ENCODE measurements around the gene GNG7. TPM values are rescaled to one million over a fixed set of nuclear protein-coding genes. Genes with fewer than 3 reads are reported as not detected.
A peak's percentile ranks its signal among the peaks of the same experiment; 100 is the strongest.

GNG7 gene
- total RNA-seq, 1 experiment from 2014 or later = 7.7 TPM

- Histone ChIP-seq H3K23ac (ENCODE audit: insufficient read length, low read depth, low read length) (no peak overlapping the region), H3K27ac (ENCODE audit: insufficient read length, low read depth, low read length) (no peak overlapping the region), H3K4me2 (ENCODE audit: insufficient read depth, insufficient read length, low read length) (peak overlapping the region; percentile 31), H3K9me3 (ENCODE audit: control insufficient read depth, low read depth, low read length) (no peaks in the 10 kb centered on the region), H3K4me1 (ENCODE audit: insufficient read depth, low read length) (peaks cover 2% of the 10 kb centered on the region; the same call in 1 of the 2 replicates), H2AFZ (ENCODE audit: low read length) (no peak overlapping the region), H2BK20ac (ENCODE audit: low read depth, low read length, poor library complexity, severe bottlenecking) (no peak overlapping the region), H4K8ac (replicated peaks; ENCODE audit: insufficient read length, low read depth, low read length) (no peak overlapping the region), H3K14ac (ENCODE audit: insufficient read depth, low read length) (no peak overlapping the region), H3K79me1 (ENCODE audit: insufficient read depth, low read depth, low read length, poor library complexity, severe bottlenecking) (no peaks in the 10 kb centered on the region), H3K9ac (ENCODE audit: extremely low read depth, insufficient read length, low read length) (no peak overlapping the region), H2AK5ac (ENCODE audit: insufficient read length, low read length) (no peak overlapping the region), H3K27me3 (ENCODE audit: insufficient read depth, low read length) (no peaks in the 10 kb centered on the region), H3K23me2 (ENCODE audit: insufficient read length, low read depth, low read length, poor library complexity, severe bottlenecking) (peaks cover 12% of the 10 kb centered on the region), H4K5ac (ENCODE audit: insufficient read length, low read depth, low read length) (no peak overlapping the region), H3K4ac (ENCODE audit: low read depth, low read length) (no peak overlapping the region), H3T11ph (ENCODE audit: low read length) (no peak overlapping the region), H3K18ac (ENCODE audit: insufficient read length, low read depth, low read length) (no peak overlapping the region), H2BK12ac (ENCODE audit: insufficient read length, low read depth, low read length) (no peak overlapping the region), H2BK15ac (ENCODE audit: low read depth, low read length) (no peak overlapping the region), H4K20me1 (ENCODE audit: control insufficient read depth, insufficient read depth, insufficient read length) (no peaks in the 10 kb centered on the region), H2BK120ac (ENCODE audit: low read depth, low read length, poor library complexity, severe bottlenecking) (no peak overlapping the region), H3K79me2 (ENCODE audit: insufficient read depth, low read length) (no peaks in the 10 kb centered on the region), H2BK5ac (ENCODE audit: insufficient read length, low read length) (no peak overlapping the region), H4K91ac (ENCODE audit: insufficient read length, low read depth, low read length) (no peak overlapping the region), H3K56ac (ENCODE audit: insufficient read length, low read depth, low read length) (no peak overlapping the region)
- Mint-ChIP-seq H3K27ac (peak overlapping the region in 1 of 3 experiments; percentile 62; a peak in 1 of 7 replicates), H3K4me3 (peak overlapping the region; percentile 66 to 80; a peak in 3 of 5 replicates), H3K9me3 (peaks cover 22% of the 10 kb centered on the region in 2 experiments), H3K4me1 (peaks cover 13 to 19% of the 10 kb centered on the region in 2 experiments), H3K36me3 (ENCODE audit: insufficient read depth in 1 of 3, low read depth in 3 of 3) (peaks cover 0 to 16% (median 13%) of the 10 kb centered on the region in 3 experiments; a peak in 5 of 7 replicates), H3K27me3 (ENCODE audit: low read depth) (peaks cover 4% of the 10 kb centered on the region)
- WGBS (ENCODE audit: extremely low coverage, insufficient read length, low lambda C conversion rate) = no CpG with 5 or more reads among the region's 14 CpGs
- peak; percentile 16; the same call in 1 of the 3 replicates for TF ChIP-seq CTCF (conservative IDR thresholded peaks at IDR 0.05)
- no peak for DNase-seq
These were observed 122.7 kb downstream of the GNG7 start for GRCh38 chr19:2579678-2580280.
